ENCODE measurements around the gene PLCL1.

DNA sequence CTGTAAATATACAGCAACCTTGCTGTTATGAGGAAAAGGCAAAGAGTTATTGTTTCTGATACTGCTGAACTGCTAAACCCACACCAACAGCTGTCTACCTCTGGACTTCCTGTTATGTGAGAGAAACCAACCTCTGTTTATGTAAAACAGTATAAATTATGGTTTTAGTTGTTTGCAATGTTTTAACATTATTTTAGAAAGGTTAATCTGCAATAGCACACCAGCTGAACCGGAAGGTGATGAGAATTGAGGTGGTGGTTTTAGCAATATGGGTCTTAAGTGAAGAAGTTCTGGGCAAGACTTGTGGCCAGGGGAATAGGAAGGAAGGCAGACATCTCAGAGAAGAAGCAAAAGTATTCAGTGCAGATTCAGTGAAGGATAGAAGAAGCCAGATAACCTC, 237.8 kb downstream of the PLCL1 start:
- TF ChIP-seq, protein P1, sequence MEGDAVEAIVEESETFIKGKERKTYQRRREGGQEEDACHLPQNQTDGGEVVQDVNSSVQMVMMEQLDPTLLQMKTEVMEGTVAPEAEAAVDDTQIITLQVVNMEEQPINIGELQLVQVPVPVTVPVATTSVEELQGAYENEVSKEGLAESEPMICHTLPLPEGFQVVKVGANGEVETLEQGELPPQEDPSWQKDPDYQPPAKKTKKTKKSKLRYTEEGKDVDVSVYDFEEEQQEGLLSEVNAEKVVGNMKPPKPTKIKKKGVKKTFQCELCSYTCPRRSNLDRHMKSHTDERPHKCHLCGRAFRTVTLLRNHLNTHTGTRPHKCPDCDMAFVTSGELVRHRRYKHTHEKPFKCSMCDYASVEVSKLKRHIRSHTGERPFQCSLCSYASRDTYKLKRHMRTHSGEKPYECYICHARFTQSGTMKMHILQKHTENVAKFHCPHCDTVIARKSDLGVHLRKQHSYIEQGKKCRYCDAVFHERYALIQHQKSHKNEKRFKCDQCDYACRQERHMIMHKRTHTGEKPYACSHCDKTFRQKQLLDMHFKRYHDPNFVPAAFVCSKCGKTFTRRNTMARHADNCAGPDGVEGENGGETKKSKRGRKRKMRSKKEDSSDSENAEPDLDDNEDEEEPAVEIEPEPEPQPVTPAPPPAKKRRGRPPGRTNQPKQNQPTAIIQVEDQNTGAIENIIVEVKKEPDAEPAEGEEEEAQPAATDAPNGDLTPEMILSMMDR (IDR thresholded peaks at IDR 0.05) = no peak
- TF ChIP-seq POLR2A (IDR thresholded peaks at IDR 0.05) (no peak), POLR2AphosphoS5 (IDR thresholded peaks at IDR 0.05) (no peak)

All from prostate gland (tissue), 2 donors.